HG03097 (cell line): ENCODE data around the gene PACSIN1.

Experiments used
- ATAC-seq: cut with Tn5 transposase; IDR thresholded peaks from one replicate; pipeline ENCODE4 v1.9.1; 2021; ENCODE audit not compliant: unreplicated experiment, low FRiP score

The PACSIN1 gene

GRCh38 chr6:34575326-34575725 lies 109.5 kb downstream of the PACSIN1 start:
- no peak for ATAC-seq

GRCh38 chr6:34576286-34576955 lies 110.5 kb downstream of the PACSIN1 start:
- ATAC-seq: no peak

- ATAC-seq: no peak
Measured at GRCh38 chr6:34578445-34579262, 112.8 kb downstream of the PACSIN1 start.

GRCh38 chr6:34580707-34581560 lies 115.1 kb downstream of the PACSIN1 start:
- no peak for ATAC-seq

- no peak for ATAC-seq
Measured at GRCh38 chr6:34581561-34581920, 115.7 kb downstream of the PACSIN1 start.

GRCh38 chr6:34583461-34583860 lies 117.6 kb downstream of the PACSIN1 start:
- ATAC-seq: no peak

- no peak for ATAC-seq
Measured at GRCh38 chr6:34583861-34584604, 118.2 kb downstream of the PACSIN1 start.

GRCh38 chr6:34584694-34585093 lies 118.8 kb downstream of the PACSIN1 start:
- no peak for ATAC-seq
